HUES48 (cell line): ENCODE results near the gene IREB2.
A peak's percentile ranks its signal among the peaks of the same experiment; 100 is the strongest.
"Not testable (repeated sequence)": the region's sequence is repeated elsewhere in the genome, so short reads cannot be mapped to it uniquely, and the experiment has no call there.

Source experiments
- H3K27ac ChIP-seq: one replicate; pipeline ENCODE4 v1.7.0; 2013; ENCODE audit warnings: low read depth, low read length, inconsistent platforms
- H3K27me3 ChIP-seq: 2 replicates; pipeline ENCODE4 v1.6.1; 2013; ENCODE audit warnings: mild to moderate bottlenecking, low read length; ENCODE audit not compliant: control insufficient read depth, insufficient read depth
- H3K36me3 ChIP-seq: 2 replicates; pipeline ENCODE4 v1.6.1; 2013; ENCODE audit warnings: low read length; ENCODE audit not compliant: control insufficient read depth, insufficient read depth
- H3K4me1 ChIP-seq: 2 replicates; pipeline ENCODE4 v1.6.1; 2013; ENCODE audit warnings: mild to moderate bottlenecking, low read length; ENCODE audit not compliant: control insufficient read depth, insufficient read depth
- H3K4me3 ChIP-seq: 2 replicates; pipeline ENCODE4 v1.5.1; 2013; ENCODE audit warnings: mild to moderate bottlenecking, low read depth, low read length
- H3K9ac ChIP-seq: 2 replicates; pipeline ENCODE4 v1.6.1; 2013; ENCODE audit warnings: mild to moderate bottlenecking, low read depth, low read length, moderate library complexity
- H3K9me3 ChIP-seq: 2 replicates; pipeline ENCODE4 v1.6.1; 2013; ENCODE audit warnings: low read length; ENCODE audit not compliant: control insufficient read depth, insufficient read depth

The IREB2 gene

GRCh38 chr15:78396186-78396814 lies 41.7 kb upstream of the IREB2 start:
- Histone ChIP-seq H3K36me3 (no peaks in the 10 kb centered on the region), H3K27ac (no peak overlapping the region), H3K27me3 (no peaks in the 10 kb centered on the region), H3K4me3 (no peak overlapping the region), H3K9me3 (no peaks in the 10 kb centered on the region), H3K9ac (no peak overlapping the region), H3K4me1 (peaks cover 35% of the 10 kb centered on the region)

DNA sequence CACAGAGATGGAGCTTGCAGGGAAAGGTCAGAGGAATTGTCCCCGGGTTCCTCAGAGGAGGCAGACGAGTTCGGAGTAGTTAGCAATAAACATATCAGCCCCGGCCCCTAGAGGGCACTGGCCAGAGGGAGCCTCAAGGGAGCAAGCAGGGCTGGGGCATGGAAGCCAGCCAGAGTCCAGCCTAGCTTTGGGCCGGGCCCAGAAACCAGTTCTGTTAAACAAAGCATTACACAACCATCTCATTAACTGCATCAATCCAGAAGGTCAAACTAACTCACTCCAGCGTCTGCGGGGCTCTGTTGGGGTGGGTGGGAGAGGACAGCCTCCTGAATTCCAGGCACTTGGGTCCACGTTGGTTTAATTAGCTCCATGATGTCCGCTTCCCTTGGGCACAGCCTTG lies 41.0 kb upstream of the IREB2 start:
- no peak overlapping the region for H3K27ac ChIP-seq
- H3K36me3 ChIP-seq: no peaks in the 10 kb centered on the region
- H3K4me1 ChIP-seq: peaks cover 35% of the 10 kb centered on the region
- H3K9ac ChIP-seq: no peak overlapping the region
- no peak overlapping the region for H3K4me3 ChIP-seq
- H3K27me3 ChIP-seq: no peaks in the 10 kb centered on the region
- H3K9me3 ChIP-seq: no peaks in the 10 kb centered on the region

DNA sequence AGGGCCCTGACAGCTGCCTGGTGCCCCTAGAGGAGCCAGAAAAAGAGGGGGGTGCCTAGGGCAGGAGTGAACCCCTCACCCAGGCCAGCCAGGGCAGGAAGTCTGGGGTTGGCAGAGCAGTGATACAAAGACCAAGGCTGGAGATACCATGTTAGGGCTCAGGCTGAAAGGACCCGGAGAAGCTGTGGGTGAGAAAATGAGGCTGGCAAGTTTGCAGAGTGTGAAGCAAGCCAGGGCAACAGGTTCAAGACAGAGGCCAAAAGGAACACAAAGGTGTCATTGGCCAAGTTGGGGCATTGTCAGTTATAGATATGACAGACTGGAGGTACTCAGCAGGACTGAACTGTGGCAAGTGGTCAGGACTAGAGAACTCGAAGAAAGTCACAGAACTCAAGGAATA lies 40.6 kb upstream of the IREB2 start:
- no peak overlapping the region for H3K4me3 ChIP-seq
- H3K4me1 ChIP-seq: peaks cover 31% of the 10 kb centered on the region
- H3K36me3 ChIP-seq: no peaks in the 10 kb centered on the region
- no peak overlapping the region for H3K9ac ChIP-seq
- H3K27ac ChIP-seq: no peak overlapping the region
- no peaks in the 10 kb centered on the region for H3K27me3 ChIP-seq
- H3K9me3 ChIP-seq: no peaks in the 10 kb centered on the region

DNA sequence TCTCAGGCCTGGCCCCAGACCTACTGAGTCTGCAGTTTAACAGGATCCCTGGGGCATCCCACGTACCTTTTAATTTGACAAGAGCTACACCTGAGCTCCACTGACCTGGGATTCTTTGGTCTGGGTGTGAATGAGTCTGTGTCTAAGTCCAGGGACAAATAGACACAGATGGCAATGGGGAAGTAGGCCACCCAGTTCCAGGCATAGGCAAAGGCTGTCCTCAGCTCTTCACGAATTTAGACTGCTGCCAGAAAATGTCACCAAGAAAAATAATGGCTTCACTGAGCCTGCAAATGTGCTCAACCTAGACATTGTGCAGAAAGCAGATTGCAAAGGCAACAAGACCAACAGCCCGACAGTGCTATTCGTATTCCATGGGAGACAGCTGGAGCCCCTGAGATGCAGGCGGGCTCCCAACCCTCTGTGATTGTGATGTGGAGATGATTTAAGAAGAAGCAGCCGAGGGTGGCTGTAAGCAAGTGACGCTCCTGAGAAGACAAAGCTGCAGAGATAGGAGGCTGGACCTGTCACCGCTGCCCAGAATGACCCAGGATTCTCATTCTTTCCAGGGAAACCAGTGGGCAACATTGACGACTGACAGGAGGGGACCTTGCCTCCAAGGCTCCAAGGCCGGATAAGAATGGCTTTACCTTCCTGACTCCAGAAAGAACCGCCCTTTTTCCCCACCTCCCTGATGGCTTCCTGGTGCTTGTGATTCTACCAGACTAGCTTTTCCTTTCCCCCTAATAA lies 39.8 kb upstream of the IREB2 start:
- no peaks in the 10 kb centered on the region for H3K36me3 ChIP-seq
- no peaks in the 10 kb centered on the region for H3K9me3 ChIP-seq
- no peak overlapping the region for H3K27ac ChIP-seq
- no peak overlapping the region for H3K9ac ChIP-seq
- H3K27me3 ChIP-seq: no peaks in the 10 kb centered on the region
- peaks cover 28% of the 10 kb centered on the region for H3K4me1 ChIP-seq
- H3K4me3 ChIP-seq: no peak overlapping the region

DNA sequence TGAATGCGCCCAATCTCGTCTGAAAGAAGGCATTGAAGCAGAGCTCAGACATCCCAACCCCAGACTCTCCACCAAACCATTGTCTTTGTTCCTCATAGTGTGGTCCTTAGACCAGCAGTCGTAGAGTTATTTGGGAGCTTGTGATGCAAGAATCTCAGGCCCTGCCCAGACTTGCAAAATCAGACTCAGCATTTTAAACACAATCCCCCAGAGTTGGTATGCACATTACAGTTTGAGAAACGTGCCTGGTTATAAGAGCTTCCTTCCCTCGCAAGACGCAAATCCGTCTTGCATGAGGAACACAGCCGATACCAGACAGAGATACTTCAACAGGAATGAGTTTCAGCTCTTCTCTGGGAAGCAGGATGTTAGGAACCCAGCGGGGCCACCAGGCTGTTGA lies 38.9 kb upstream of the IREB2 start:
- Histone ChIP-seq H3K27me3 (no peaks in the 10 kb centered on the region), H3K27ac (no peak overlapping the region), H3K9me3 (no peaks in the 10 kb centered on the region), H3K4me3 (no peak overlapping the region), H3K4me1 (peaks cover 23% of the 10 kb centered on the region), H3K9ac (no peak overlapping the region), H3K36me3 (no peaks in the 10 kb centered on the region)

DNA sequence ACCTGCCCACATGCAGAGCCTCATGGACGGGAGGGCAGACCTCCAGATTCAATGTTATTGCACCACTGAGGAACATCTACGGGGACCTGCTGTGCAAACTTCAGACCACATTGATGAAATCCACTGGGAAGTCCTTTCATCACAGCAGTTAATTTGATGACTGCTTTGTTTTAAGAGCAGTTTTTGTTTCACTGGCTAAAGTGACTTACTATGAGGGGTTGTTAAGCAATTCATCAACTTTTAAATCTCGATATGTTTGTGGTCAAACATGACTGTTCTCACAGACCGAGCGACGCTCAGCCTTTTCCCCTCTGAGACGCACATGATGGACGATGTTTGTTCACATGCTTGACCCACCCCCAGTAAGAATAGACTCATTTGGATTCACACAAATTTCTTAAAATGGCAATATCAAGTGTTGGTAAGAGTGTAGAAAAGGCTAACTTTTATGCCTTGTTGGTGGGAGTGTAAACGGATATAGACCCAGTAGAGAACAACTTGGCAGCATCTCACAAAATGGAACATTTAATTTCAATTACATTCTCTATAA lies 35.9 kb upstream of the IREB2 start:
- Histone ChIP-seq H3K9me3 (no peaks in the 10 kb centered on the region), H3K4me1 (peaks cover 6% of the 10 kb centered on the region), H3K27ac (no peak overlapping the region), H3K4me3 (no peak overlapping the region), H3K36me3 (no peaks in the 10 kb centered on the region), H3K27me3 (peaks cover 2% of the 10 kb centered on the region; the same call in 1 of the 2 replicates), H3K9ac (no peak overlapping the region)

- Histone ChIP-seq H3K27me3 (peaks cover 2% of the 10 kb centered on the region; the same call in 1 of the 2 replicates), H3K27ac (no peak overlapping the region), H3K9me3 (no peaks in the 10 kb centered on the region), H3K4me3 (no peak overlapping the region), H3K9ac (no peak overlapping the region), H3K4me1 (peaks cover 4% of the 10 kb centered on the region), H3K36me3 (no peaks in the 10 kb centered on the region)
These were observed 33.9 kb upstream of the IREB2 start for GRCh38 chr15:78404125-78404524.

DNA sequence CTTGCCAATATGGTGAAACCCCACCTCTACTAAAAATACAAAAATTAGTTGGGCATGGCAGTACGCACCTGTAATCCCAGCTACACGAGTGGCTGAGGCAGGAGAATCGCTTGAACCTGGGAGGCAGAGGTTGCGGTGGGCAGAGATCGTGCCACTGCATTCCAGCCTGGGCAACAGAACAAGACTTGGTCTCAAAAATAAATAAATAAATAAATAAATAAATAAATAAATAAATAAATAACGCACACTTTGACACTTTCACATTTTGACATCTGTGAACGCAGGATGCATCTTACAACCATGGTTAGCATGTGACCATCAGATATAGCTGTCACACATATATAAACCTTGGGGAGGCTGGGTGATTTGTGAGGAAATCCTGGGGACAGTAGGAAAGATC lies 33.2 kb upstream of the IREB2 start:
- H3K27me3 ChIP-seq, H3K9ac ChIP-seq, H3K36me3 ChIP-seq, H3K4me1 ChIP-seq, H3K27ac ChIP-seq, H3K9me3 ChIP-seq: not testable (repeated sequence)
- peak overlapping the region; percentile 57; the same call in 1 of the 2 replicates for H3K4me3 ChIP-seq

- H3K9me3 ChIP-seq: no peaks in the 10 kb centered on the region
- H3K36me3 ChIP-seq: no peaks in the 10 kb centered on the region
- peaks cover 2% of the 10 kb centered on the region; the same call in 1 of the 2 replicates for H3K27me3 ChIP-seq
- H3K27ac ChIP-seq: no peak overlapping the region
- peaks cover 2% of the 10 kb centered on the region; the same call in 1 of the 2 replicates for H3K4me1 ChIP-seq
- peak overlapping the region; percentile 57 for H3K4me3 ChIP-seq
- peak overlapping the region; percentile 53 for H3K9ac ChIP-seq
These were observed 32.6 kb upstream of the IREB2 start for GRCh38 chr15:78405336-78405924.

GRCh38 chr15:78406016-78406585 lies 31.9 kb upstream of the IREB2 start:
- no peaks in the 10 kb centered on the region for H3K36me3 ChIP-seq
- no peaks in the 10 kb centered on the region for H3K9me3 ChIP-seq
- 0 out of 2 replicates have a peak overlapping the region, but pooled peaks have one; percentile 57 for H3K4me3 ChIP-seq
- no peak overlapping the region for H3K27ac ChIP-seq
- H3K4me1 ChIP-seq: peaks cover 2% of the 10 kb centered on the region; the same call in 1 of the 2 replicates
- no peak overlapping the region; the same call in 1 of the 2 replicates for H3K9ac ChIP-seq
- H3K27me3 ChIP-seq: peaks cover 2% of the 10 kb centered on the region; the same call in 1 of the 2 replicates
